NK-92 (cell line): ENCODE results near the gene DDX24.

Experiments
- DNase-seq: peaks from one replicate; lab custom pipeline; 2025; ENCODE audit not compliant: unreplicated experiment; lab: John Stamatoyannopoulos, UW

Gene DDX24

GRCh38 chr14:94114589-94115057 is 33.6 kb upstream of the DDX24 start:
- no peak for DNase-seq

GRCh38 chr14:94113908-94114588 is 33.0 kb upstream of the DDX24 start:
- no peak for DNase-seq

- no peak for DNase-seq
These were observed 32.5 kb upstream of the DDX24 start for GRCh38 chr14:94113490-94113889.

GRCh38 chr14:94113073-94113472 is 32.1 kb upstream of the DDX24 start:
- DNase-seq: no peak

- DNase-seq: no peak
These were observed 31.6 kb upstream of the DDX24 start for GRCh38 chr14:94112513-94113063.

- DNase-seq: no peak
These were observed 30.5 kb upstream of the DDX24 start for GRCh38 chr14:94111276-94112095.

GRCh38 chr14:94110552-94111181 is 29.7 kb upstream of the DDX24 start, which contains the start of gene IFI27:
TSS of gene IFI27 (plus strand) at chr14:94110736.
- no peak for DNase-seq

GRCh38 chr14:94109915-94110250 is 28.9 kb upstream of the DDX24 start:
- no peak for DNase-seq

GRCh38 chr14:94104731-94105130 is 23.7 kb upstream of the DDX24 start:
- no peak for DNase-seq

- no peak for DNase-seq
These were observed 22.6 kb upstream of the DDX24 start for GRCh38 chr14:94103554-94104150.

- no peak for DNase-seq
These were observed 21.9 kb upstream of the DDX24 start for GRCh38 chr14:94102768-94103482.

- DNase-seq: no peak
These were observed 20.7 kb upstream of the DDX24 start for GRCh38 chr14:94101748-94102147.

GRCh38 chr14:94100847-94101246 is 19.8 kb upstream of the DDX24 start:
- no peak for DNase-seq

GRCh38 chr14:94099006-94099405 is 18.0 kb upstream of the DDX24 start:
- no peak for DNase-seq

GRCh38 chr14:94098326-94098992 is 17.5 kb upstream of the DDX24 start:
- no peak for DNase-seq

GRCh38 chr14:94097091-94097490 is 16.1 kb upstream of the DDX24 start:
- no peak for DNase-seq

GRCh38 chr14:94093418-94093817 is 12.4 kb upstream of the DDX24 start:
- no peak for DNase-seq

- DNase-seq: no peak
These were observed 8.5 kb upstream of the DDX24 start for GRCh38 chr14:94089479-94089878.

GRCh38 chr14:94088516-94088915 is 7.5 kb upstream of the DDX24 start:
- DNase-seq: no peak

GRCh38 chr14:94087891-94088290 is 6.9 kb upstream of the DDX24 start:
- DNase-seq: no peak
